Right lobe of liver (tissue), 6 donors: Measurements from ENCODE around the gene TBX10. TPM values are rescaled to one million over a fixed set of nuclear protein-coding genes. Genes with fewer than 3 reads are reported as not detected.
A peak's percentile ranks its signal among the peaks of the same experiment; 100 is the strongest.

Experiments used
- ATAC-seq, 4 donors: fragments of 200-7000 bp; cut with Tn5 transposase; one replicate each; pipeline ENCODE4 v1.9.1; 2020; ENCODE audit warnings: mild to moderate bottlenecking in 4 of 4, moderate library complexity in 4 of 4
- DNase-seq, 3 donors: peaks; one replicate each; pipeline ENCODE4 v3.0.0-alpha.2; 2020
- H3K27ac ChIP-seq, 3 donors: fragments of 200-600 bp; one replicate each; pipeline ENCODE4 v1.8.0; 2022
- H3K27me3 ChIP-seq, 2 donors: fragments of 200-600 bp; one replicate each; pipeline ENCODE4 v1.8.0; 2022
- H3K36me3 ChIP-seq, 4 donors: fragments of 200-600 bp; sonication (generic) in 1 of 4; one replicate each; pipeline versions ENCODE4 v1.5.1 to v1.8.0; 2017 to 2022; ENCODE audit warnings: control low read depth in 1 of 4
- H3K4me1 ChIP-seq, 4 donors: fragments of 200-600 bp; sonication (generic) in 1 of 4; one replicate each; pipeline versions ENCODE4 v1.5.1 to v1.8.0; 2017 to 2022; ENCODE audit warnings: control low read depth in 1 of 4
- H3K4me3 ChIP-seq, 3 donors: fragments of 200-600 bp; one replicate each; pipeline ENCODE4 v1.8.0; 2022
- H3K9me3 ChIP-seq, 4 donors: fragments of 200-600 bp; sonication (generic) in 1 of 4; one replicate each; pipeline versions ENCODE4 v1.5.1 to v1.8.0; 2017 to 2022; ENCODE audit warnings: control low read depth in 1 of 4
- CTCF ChIP-seq, 4 donors: fragments of 200-600 bp in 3 of 4; fragments of 450-650 bp in 1 of 4; IDR thresholded peaks; one replicate each; pipeline versions ENCODE4 v1.5.1 to v1.8.0; 2016 to 2022; ENCODE audit warnings: antibody characterized with exemption in 4 of 4, mild to moderate bottlenecking in 2 of 4
- POLR2A ChIP-seq: fragments of 450-650 bp; IDR thresholded peaks from one replicate; pipeline ENCODE4 v1.6.1; 2017; ENCODE audit warnings: antibody characterized with exemption, mild to moderate bottlenecking
- WGBS: methylation state at CpG from one replicate; pipeline ENCODE4 v1.1.6; 2018; ENCODE audit warnings: low coverage, low lambda C conversion rate; ENCODE audit not compliant: insufficient coverage; ENCODE audit errors: missing lambda C conversion rate; 5-methylcytosine and 5-hydroxymethylcytosine counted together
- intact Hi-C, 2 donors: fragments of 100-400 bp; cut with DNase I; formaldehyde crosslinking; loops; one replicate each; pipeline versions ENCODE4 v1.11.2 to v1.14.1; 2022
- total RNA-seq, 6 experiments: library from RNA; depleted of rRNA in 2 of 6; stranded (reverse); fragments of >200 nt in 2 of 6; fragmentation: NEBNext Ultra II Directional in 3 of 6; extraction: Animal tissue kit (Norgen Biotek cat#: 25700) in 3 of 6; gene quantifications; one replicate each; pipeline versions ENCODE4 v1.1.0 to v1.2.4, GENCODE V29; 2016 to 2023
- donor health status: DM: no; HTN: yes; CAD: no.
- donor health status: DM: no; HTN: no; CAD: no.
- donor health status: DM: no; HTN: no; CAD: no.
- donor health status: DM: no; HTN: yes; CAD: no.
- donor health status: DM: no; HTN: yes; CAD: no.

The TBX10 gene
- total RNA-seq, 6 experiments from 2014 or later = 0.24 to 0.49 (median 0.34) TPM; not detected in 1

- Histone ChIP-seq H3K4me3 (no peak overlapping the region), H3K27ac (no peak overlapping the region)
- 63% methylated on average over 5 of the region's 24 CpGs for WGBS
These were observed 6.2 kb upstream of the TBX10 start for GRCh38 chr11:67645521-67646461.

GRCh38 chr11:67644472-67645418, 5.2 kb upstream of the TBX10 start:
- 74% methylated on average over 3 of the region's 22 CpGs for WGBS
- H3K4me1 ChIP-seq = peaks cover 0 to 4% (median 0%) of the 10 kb centered on the region in 4 donors
- intact Hi-C loops = no loop called here
- H3K27ac ChIP-seq = no peak overlapping the region
- DNase-seq (no peak), ATAC-seq (no peak)
- H3K27me3 ChIP-seq = no peaks in the 10 kb centered on the region
- no peaks in the 10 kb centered on the region for H3K9me3 ChIP-seq
- H3K4me3 ChIP-seq = no peak overlapping the region
- no peaks in the 10 kb centered on the region for H3K36me3 ChIP-seq
- TF ChIP-seq CTCF (IDR thresholded peaks at IDR 0.05) (no peak), POLR2A (no peak)

More at GRCh38 chr11:67645521-67646461, 6.2 kb upstream of the TBX10 start:
- Histone ChIP-seq H3K27me3 (no peaks in the 10 kb centered on the region), H3K9me3 (no peaks in the 10 kb centered on the region), H3K36me3 (no peaks in the 10 kb centered on the region), H3K4me1 (no peaks in the 10 kb centered on the region)
- no peak for ATAC-seq
- intact Hi-C loops = no loop called here
- TF ChIP-seq CTCF (IDR thresholded peaks at IDR 0.05) (no peak), POLR2A (no peak)
- DNase-seq = no peak

GRCh38 chr11:67644042-67644441, 4.5 kb upstream of the TBX10 start:
- no peak for DNase-seq
- peaks cover 0 to 4% (median 0%) of the 10 kb centered on the region in 4 donors for H3K4me1 ChIP-seq
- WGBS = 76% methylated on average over 3 of the region's 5 CpGs
- H3K4me3 ChIP-seq = no peak overlapping the region
- H3K36me3 ChIP-seq = no peaks in the 10 kb centered on the region
- ATAC-seq = peak; percentile 40 to 68 (median 52)
- TF ChIP-seq POLR2A (no peak), CTCF (IDR thresholded peaks at IDR 0.05) (peak; percentile 24 to 38 (median 31))
- no peaks in the 10 kb centered on the region for H3K9me3 ChIP-seq
- no peaks in the 10 kb centered on the region for H3K27me3 ChIP-seq
- no peak overlapping the region for H3K27ac ChIP-seq
- intact Hi-C loops = no loop called here

- TF ChIP-seq CTCF (IDR thresholded peaks at IDR 0.05) (no peak), POLR2A (no peak)
- H3K4me3 ChIP-seq = no peak overlapping the region
- no peaks in the 10 kb centered on the region for H3K9me3 ChIP-seq
- no peaks in the 10 kb centered on the region for H3K27me3 ChIP-seq
- no peaks in the 10 kb centered on the region for H3K36me3 ChIP-seq
- peaks cover 0 to 4% (median 0%) of the 10 kb centered on the region in 4 donors for H3K4me1 ChIP-seq
- DNase-seq (no peak), ATAC-seq (no peak)
- WGBS = 83% methylated on average over 1 of the region's 15 CpGs
- intact Hi-C loops = no loop called here
- H3K27ac ChIP-seq = no peak overlapping the region
These were observed 2.9 kb upstream of the TBX10 start for GRCh38 chr11:67642173-67643120.
